A549 (cell line): Measurements from ENCODE around the gene SLC5A5. TPM values are rescaled to one million over a fixed set of nuclear protein-coding genes. Genes with fewer than 3 reads are reported as not detected.

ENCODE experiments used
- ATAC-seq, 2 experiments: fragments of 200-7000 bp in 1 of 2; fragments of >200 bp in 1 of 2; cut with Nextera tagmentation in 1 of 2; cut with Tn5 transposase in 1 of 2; 3 replicates each; pipeline versions ENCODE4 v1.8.0 to v1.9.1; 2018 to 2020; ENCODE audit warnings: mild to moderate bottlenecking in 1 of 2, moderate library complexity in 1 of 2
- CTCF ChIA-PET: fragments of 300-600 bp; sonication (Branson Sonifier 250); formaldehyde crosslinking; extraction: SDS; loops from one replicate; lab custom pipeline; 2021; ENCODE audit warnings: antibody characterized with exemption, inconsistent platforms; lab: Yijun Ruan, JAX
- POLR2A ChIA-PET: fragments of 350-600 bp; formaldehyde crosslinking; extraction: SDS; loops from one replicate; lab custom pipeline; 2021; ENCODE audit warnings: antibody characterized with exemption, inconsistent platforms; lab: Yijun Ruan, JAX
- DNase-seq, 2 experiments: peaks; one replicate each; pipeline versions ENCODE4 v3.0.0 to v3.0.0-alpha.2; 2011 to 2016; ENCODE audit warnings: low read depth in 1 of 2, low spot score in 1 of 2
- FAIRE-seq: peaks from 2 replicates; lab custom pipeline; 2011; peaks lifted over from hg19 to GRCh38; lab: Jason Lieb, UNC
- H3K27ac ChIP-seq, 2 experiments: fragments of >200 bp; sonication (Bioruptor Twin); formaldehyde crosslinking; 3 replicates each; pipeline ENCODE4 v1.5.1; 2016 to 2017
- H3K4me1 ChIP-seq: fragments of >200 bp; sonication (Bioruptor Twin); formaldehyde crosslinking; 3 replicates; pipeline ENCODE4 v1.6.1; 2016
- H3K4me2 ChIP-seq: fragments of >200 bp; sonication (Bioruptor Twin); formaldehyde crosslinking; 3 replicates; pipeline ENCODE4 v1.6.1; 2016
- H3K4me3 ChIP-seq: fragments of >200 bp; sonication (Bioruptor Twin); formaldehyde crosslinking; 3 replicates; pipeline ENCODE4 v1.5.1; 2016
- H3K9me3 ChIP-seq: fragments of >200 bp; sonication (Bioruptor Twin); formaldehyde crosslinking; 3 replicates; pipeline ENCODE4 v1.6.1; 2016
- ATOH8 ChIP-seq: fragments of 250-450 bp; sonication (Bioruptor Pico); IDR thresholded peaks from 2 replicates; pipeline ENCODE4 v1.5.0; 2020; ENCODE audit warnings: low read depth, mild to moderate bottlenecking, moderate library complexity
- BCL3 ChIP-seq: fragments of >200 bp; sonication (Bioruptor Twin); formaldehyde crosslinking; IDR thresholded peaks from 3 replicates; pipeline ENCODE4 v1.6.1; 2016
- BHLHE40 ChIP-seq: IDR thresholded peaks from 2 replicates; pipeline ENCODE4 v1.6.1; 2012; ENCODE audit warnings: low read depth, low read length, inconsistent platforms
- CBX2 ChIP-seq: fragments of 200-600 bp; sonication (generic); IDR thresholded peaks from 2 replicates; pipeline ENCODE4 v1.6.1; 2016; ENCODE audit warnings: low read depth, mild to moderate bottlenecking, borderline replicate concordance
- EHMT2 ChIP-seq: fragments of 200-600 bp; sonication (generic); IDR thresholded peaks from 2 replicates; pipeline ENCODE4 v1.6.1; 2016; ENCODE audit warnings: antibody characterized with exemption, low read depth, mild to moderate bottlenecking, moderate library complexity
- ESRRA ChIP-seq: fragments of 150-350 bp; IDR thresholded peaks from 2 replicates; pipeline ENCODE4 v1.6.1; 2014; ENCODE audit warnings: mild to moderate bottlenecking, low read length, borderline replicate concordance
- FOSB ChIP-seq: fragments of 250-450 bp; sonication (Bioruptor Pico); IDR thresholded peaks from 2 replicates; pipeline ENCODE4 v1.5.0; 2020; ENCODE audit warnings: mild to moderate bottlenecking, moderate library complexity
- GATA3 ChIP-seq: IDR thresholded peaks from 2 replicates; pipeline ENCODE4 v1.6.1; 2012; ENCODE audit warnings: borderline replicate concordance
- HDAC2 ChIP-seq: fragments of 200-600 bp; sonication (generic); IDR thresholded peaks from 2 replicates; pipeline ENCODE4 v1.6.1; 2016
- HOXA7 ChIP-seq: fragments of 250-450 bp; sonication (Bioruptor Pico); IDR thresholded peaks from 2 replicates; pipeline ENCODE4 v1.5.0; 2020; ENCODE audit warnings: mild to moderate bottlenecking, moderate library complexity
- MAZ ChIP-seq: fragments of 150-350 bp; IDR thresholded peaks from 2 replicates; pipeline ENCODE4 v1.6.1; 2014; ENCODE audit warnings: antibody characterized with exemption, low read depth, low read length, borderline replicate concordance
- NFE2L2 ChIP-seq: fragments of 150-350 bp; conservative IDR thresholded peaks from 2 replicates; pipeline ENCODE4 v1.6.1; 2014; ENCODE audit warnings: low read length
- PHF8 ChIP-seq: fragments of 200-600 bp; sonication (generic); IDR thresholded peaks from 2 replicates; pipeline ENCODE4 v1.6.1; 2016; ENCODE audit warnings: low read depth, mild to moderate bottlenecking, antibody characterized with exemption, moderate library complexity, borderline replicate concordance
- POLR2AphosphoS2 ChIP-seq: conservative IDR thresholded peaks from 2 replicates; pipeline ENCODE4 v1.6.1; 2012; ENCODE audit warnings: low read length, improper control_type of control experiment, inconsistent platforms
- RAD21 ChIP-seq, 2 experiments: fragments of >200 bp in 1 of 2; sonication (Bioruptor Twin) in 1 of 2; formaldehyde crosslinking in 1 of 2; IDR thresholded peaks in 1 of 2; conservative IDR thresholded peaks in 1 of 2; 2 replicates in 1 of 2; 3 replicates in 1 of 2; pipeline ENCODE4 v1.6.1; 2012 to 2018; ENCODE audit warnings: inconsistent platforms in 1 of 2
- RFX5 ChIP-seq: fragments of 450-650 bp; IDR thresholded peaks from 2 replicates; pipeline ENCODE4 v1.7.1; 2014; ENCODE audit warnings: antibody characterized with exemption, mild to moderate bottlenecking, moderate library complexity
- SMC3 ChIP-seq: fragments of >200 bp; sonication (Bioruptor Twin); formaldehyde crosslinking; IDR thresholded peaks from 3 replicates; pipeline ENCODE4 v1.6.1; 2018; ENCODE audit warnings: inconsistent platforms
- SREBF2 ChIP-seq: fragments of 450-650 bp; IDR thresholded peaks from 2 replicates; pipeline ENCODE4 v1.6.1; 2014; ENCODE audit warnings: mild to moderate bottlenecking, moderate library complexity
- TP53 ChIP-seq: fragments of 250-450 bp; sonication (Bioruptor Pico); IDR thresholded peaks from 2 replicates; pipeline ENCODE4 v1.5.0; 2021; ENCODE audit warnings: mild to moderate bottlenecking, moderate library complexity
- ZFP36 ChIP-seq: fragments of 450-650 bp; IDR thresholded peaks from 2 replicates; pipeline ENCODE4 v1.6.1; 2014; ENCODE audit warnings: borderline replicate concordance; ENCODE audit not compliant: partially characterized antibody
- WGBS: methylation state at CpG from one replicate; pipeline ENCODE4 v1.1.6; 2017; ENCODE audit errors: missing lambda C conversion rate; 5-methylcytosine and 5-hydroxymethylcytosine counted together
- polyA plus RNA-seq, 4 experiments: library from polyadenylated mRNA; depleted of rRNA in 3 of 4; stranded (reverse); fragments of >200 nt; fragmentation: RNase III in 1 of 4; extraction: RNeasy Plus Mini Kit Qiagen cat#74134 plus additional on column Dnase treatment in 1 of 4; gene quantifications; 2 replicates in 3 of 4; 3 replicates in 1 of 4; pipeline ENCODE4 v1.2.3, GENCODE V29; 2011 to 2017
- TF ChIP-seq, protein P1 (sequence below): fragments of >200 bp; sonication (Bioruptor Twin); formaldehyde crosslinking; IDR thresholded peaks from 2 replicates; pipeline ENCODE4 v1.6.1; 2016
- TF ChIP-seq, protein P2 (sequence below): IDR thresholded peaks from 2 replicates; pipeline ENCODE4 v1.6.1; 2012; ENCODE audit warnings: low read depth, borderline replicate concordance

Gene SLC5A5
- polyA plus RNA-seq, 2 of the 4 experiments (the other 2 are of a cell fraction): 0.06 to 0.25 TPM

DNA sequence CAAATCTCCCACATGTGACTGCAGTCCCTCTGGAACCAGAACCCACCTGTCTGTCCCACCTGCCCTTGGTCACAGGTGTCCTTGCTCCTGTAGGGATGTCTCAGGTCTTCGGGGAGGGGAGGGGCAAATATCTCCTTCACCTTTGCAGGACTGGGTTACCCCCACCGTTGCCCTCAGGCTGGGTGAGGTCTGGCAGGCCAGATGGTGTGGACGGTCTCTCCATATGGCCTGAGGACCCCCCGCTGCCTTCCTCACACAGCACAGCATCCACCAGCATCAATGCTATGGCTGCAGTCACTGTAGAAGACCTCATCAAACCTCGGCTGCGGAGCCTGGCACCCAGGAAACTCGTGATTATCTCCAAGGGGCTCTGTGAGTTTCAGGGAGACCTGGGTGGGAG is 10.0 kb downstream of the SLC5A5 start:
- 53% methylated on average over 6 of the region's 7 CpGs for whole genome bisulfite sequencing
- FAIRE-seq (no peak), ATAC-seq (no peak), DNase-seq (no peak)
- Histone ChIP-seq H3K4me2 (no peak overlapping the region), H3K4me1 (no peaks in the 10 kb centered on the region), H3K9me3 (no peaks in the 10 kb centered on the region), H3K4me3 (no peak overlapping the region), H3K27ac (no peak overlapping the region)
- CTCF ChIA-PET: interaction anchor here (1.6 kb wide), 1 partner anchor 50 kb away, joined by 9 read pairs; the partner anchor contains the start of gene CCDC124
- TF ChIP-seq PHF8 (no peak), GATA3 (no peak), CBX2 (no peak), BCL3 (no peak), FOSB (no peak), POLR2AphosphoS2 (no peak), NFE2L2 (no peak), BHLHE40 (no peak), ZFP36 (no peak), ESRRA (no peak), RFX5 (no peak), HDAC2 (no peak), SREBF2 (no peak), MAZ (no peak), TP53 (no peak), ATOH8 (CRISPR knock-in tag) (no peak)
- TF ChIP-seq, protein P1, sequence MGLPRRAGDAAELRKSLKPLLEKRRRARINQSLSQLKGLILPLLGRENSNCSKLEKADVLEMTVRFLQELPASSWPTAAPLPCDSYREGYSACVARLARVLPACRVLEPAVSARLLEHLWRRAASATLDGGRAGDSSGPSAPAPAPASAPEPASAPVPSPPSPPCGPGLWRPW: no peak
- POLR2A ChIA-PET: no interaction called here

DNA sequence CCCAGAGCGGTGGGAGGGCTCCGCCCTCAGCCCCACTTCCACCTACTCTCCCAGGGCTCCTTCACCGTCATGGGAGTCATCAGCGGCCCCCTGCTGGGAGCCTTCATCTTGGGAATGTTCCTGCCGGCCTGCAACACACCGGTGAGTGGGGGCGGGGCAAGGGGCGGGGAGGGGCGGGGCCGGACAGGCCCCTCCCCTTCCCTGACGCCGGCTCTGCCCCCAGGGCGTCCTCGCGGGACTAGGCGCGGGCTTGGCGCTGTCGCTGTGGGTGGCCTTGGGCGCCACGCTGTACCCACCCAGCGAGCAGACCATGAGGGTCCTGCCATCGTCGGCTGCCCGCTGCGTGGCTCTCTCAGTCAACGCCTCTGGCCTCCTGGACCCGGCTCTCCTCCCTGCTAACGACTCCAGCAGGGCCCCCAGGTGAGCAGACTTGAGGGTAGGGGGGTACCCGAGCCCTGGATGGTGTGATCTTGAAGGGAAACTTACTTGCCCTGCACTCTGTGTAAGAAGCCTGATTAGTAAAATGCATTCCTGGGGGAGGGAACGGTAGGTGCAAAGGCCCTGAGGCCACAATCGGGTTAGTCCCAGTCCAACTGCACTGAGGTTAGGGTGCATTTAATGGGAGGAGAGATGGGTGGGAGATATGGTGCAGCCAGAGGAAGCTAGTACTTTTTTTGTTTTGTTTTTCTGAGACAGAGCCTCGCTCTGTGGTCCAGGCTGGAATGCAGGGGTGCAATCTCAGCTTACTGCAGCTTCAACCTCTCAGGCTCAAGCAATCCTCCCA is 12.1 kb downstream of the SLC5A5 start:
- CTCF ChIA-PET: no interaction called here
- H3K27ac ChIP-seq: no peak overlapping the region
- no peaks in the 10 kb centered on the region for H3K9me3 ChIP-seq
- no peak for TF ChIP-seq RAD21 (conservative IDR thresholded peaks at IDR 0.05 in 1 of 2, IDR thresholded peaks at IDR 0.05 in 1 of 2)
- no peak for TF ChIP-seq HOXA7 (CRISPR knock-in tag)
- TF ChIP-seq, protein P2, sequence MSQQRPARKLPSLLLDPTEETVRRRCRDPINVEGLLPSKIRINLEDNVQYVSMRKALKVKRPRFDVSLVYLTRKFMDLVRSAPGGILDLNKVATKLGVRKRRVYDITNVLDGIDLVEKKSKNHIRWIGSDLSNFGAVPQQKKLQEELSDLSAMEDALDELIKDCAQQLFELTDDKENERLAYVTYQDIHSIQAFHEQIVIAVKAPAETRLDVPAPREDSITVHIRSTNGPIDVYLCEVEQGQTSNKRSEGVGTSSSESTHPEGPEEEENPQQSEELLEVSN: no peak
- TF ChIP-seq EHMT2: no peak
- no peak for TF ChIP-seq GATA3
- no peak for TF ChIP-seq SMC3
- H3K4me1 ChIP-seq: no peaks in the 10 kb centered on the region
- no peak overlapping the region for H3K4me3 ChIP-seq
- DNase-seq: no peak
- no peak for FAIRE-seq
- POLR2A ChIA-PET: no interaction called here
- peak in 1 of 2 experiments; percentile 39; a peak in 1 of 6 replicates for ATAC-seq
- H3K4me2 ChIP-seq: no peak overlapping the region
- 78% methylated on average over 17 of the region's 33 CpGs for WGBS
